ENCODE results near the gene CACFD1.
"Not testable (repeated sequence)": the region's sequence is repeated elsewhere in the genome, so short reads cannot be mapped to it uniquely, and the experiment has no call there.

Gene CACFD1

DNA sequence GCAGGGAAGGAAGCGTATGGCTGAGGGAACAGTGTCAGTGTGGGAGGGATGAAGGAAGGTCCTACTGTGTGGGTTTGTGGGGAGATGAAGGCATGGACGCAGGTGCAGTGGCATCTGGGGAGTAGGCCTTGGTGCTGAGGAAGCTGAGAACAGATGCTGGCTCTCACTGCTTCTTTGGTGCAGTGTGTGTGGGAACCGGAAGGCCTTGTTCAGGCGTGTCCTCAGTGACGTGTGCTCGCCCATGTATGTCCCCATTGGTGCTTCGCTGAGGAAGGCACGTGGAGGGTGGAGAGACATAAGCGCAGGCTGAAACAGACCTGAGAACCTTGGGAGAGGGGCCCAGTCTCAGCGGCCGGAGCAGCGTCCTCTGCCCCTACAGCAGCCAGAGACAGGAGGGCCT lies 18.9 kb upstream of the CACFD1 start:
- DNase-seq, result no peak

GRCh38 chr9:133441571-133441970 lies 18.2 kb upstream of the CACFD1 start:
- no peak for DNase-seq

DNA sequence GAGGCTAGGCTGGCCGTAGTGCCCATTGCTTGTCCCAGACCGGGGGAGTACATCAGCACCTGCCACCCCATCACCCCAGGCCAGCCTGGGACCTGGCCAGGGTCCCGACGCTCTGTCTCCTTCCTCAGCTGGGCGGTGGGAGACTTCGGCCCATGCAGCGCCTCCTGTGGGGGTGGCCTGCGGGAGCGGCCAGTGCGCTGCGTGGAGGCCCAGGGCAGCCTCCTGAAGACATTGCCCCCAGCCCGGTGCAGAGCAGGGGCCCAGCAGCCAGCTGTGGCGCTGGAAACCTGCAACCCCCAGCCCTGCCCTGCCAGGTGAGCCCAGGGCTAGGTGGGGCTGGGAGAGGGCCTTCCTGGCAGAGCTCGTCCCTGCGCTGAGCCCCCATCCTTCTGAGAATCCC lies 16.5 kb upstream of the CACFD1 start:
- DNase-seq, result no peak

GRCh38 chr9:133443982-133444381 lies 15.8 kb upstream of the CACFD1 start:
- DNase-seq, result no peak

DNA sequence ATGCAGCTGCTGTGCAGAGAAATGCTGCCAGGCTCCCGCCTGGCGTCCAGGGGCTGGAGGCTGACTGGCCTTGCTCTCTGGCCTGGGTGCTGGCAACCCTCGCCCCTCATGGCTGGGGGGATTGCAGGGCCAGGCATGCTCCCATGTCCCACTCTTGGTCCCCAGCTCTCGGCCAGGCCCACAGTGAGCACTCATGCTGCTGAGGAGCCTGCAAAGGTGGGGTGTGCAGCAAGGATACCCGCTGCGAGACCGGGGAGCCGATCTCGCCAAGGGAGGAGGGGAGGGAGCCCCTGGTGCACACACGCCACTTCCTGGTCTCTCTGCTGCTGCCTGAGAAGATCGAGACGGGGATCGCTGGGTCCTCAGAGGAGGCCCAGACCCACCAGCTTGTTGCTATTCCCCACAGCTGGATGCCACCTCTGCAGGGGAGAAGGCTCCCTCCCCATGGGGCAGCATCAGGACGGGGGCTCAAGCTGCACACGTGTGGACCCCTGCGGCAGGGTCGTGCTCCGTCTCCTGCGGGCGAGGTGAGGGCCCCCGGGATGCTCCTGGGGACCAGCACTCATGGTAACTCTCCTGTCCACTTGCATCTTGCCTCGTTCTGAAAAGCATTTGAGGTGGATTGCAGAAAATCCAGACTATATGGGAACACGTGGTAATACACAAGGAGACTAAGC lies 14.3 kb upstream of the CACFD1 start:
- no peak for DNase-seq

- no peak for DNase-seq
Observed at GRCh38 chr9:133448487-133448972, 11.2 kb upstream of the CACFD1 start.

GRCh38 chr9:133449760-133450159 lies 10.0 kb upstream of the CACFD1 start:
- no peak for DNase-seq

DNA sequence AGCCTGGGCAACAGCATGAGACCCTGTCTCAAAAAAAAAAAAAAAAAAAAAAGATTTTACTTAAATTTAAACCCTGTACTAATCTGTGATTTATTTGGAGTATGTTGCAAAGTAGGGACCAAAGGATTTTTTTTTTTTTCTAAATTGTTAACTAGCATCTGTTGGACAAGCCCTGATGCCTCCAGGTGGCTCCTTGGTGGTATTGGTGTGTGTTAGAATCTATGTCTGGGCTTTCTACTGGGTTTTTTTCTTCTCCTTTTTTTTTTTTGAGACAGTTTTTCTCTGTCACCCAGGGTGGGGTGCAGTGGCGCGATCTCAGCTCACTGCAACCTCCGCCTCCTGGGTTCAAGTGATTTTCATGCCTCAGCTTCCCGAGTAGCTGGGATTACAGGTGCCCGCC lies 7.9 kb upstream of the CACFD1 start:
- not testable (repeated sequence) for DNase-seq

GRCh38 chr9:133452562-133452961 lies 7.2 kb upstream of the CACFD1 start:
- no peak for DNase-seq

DNA sequence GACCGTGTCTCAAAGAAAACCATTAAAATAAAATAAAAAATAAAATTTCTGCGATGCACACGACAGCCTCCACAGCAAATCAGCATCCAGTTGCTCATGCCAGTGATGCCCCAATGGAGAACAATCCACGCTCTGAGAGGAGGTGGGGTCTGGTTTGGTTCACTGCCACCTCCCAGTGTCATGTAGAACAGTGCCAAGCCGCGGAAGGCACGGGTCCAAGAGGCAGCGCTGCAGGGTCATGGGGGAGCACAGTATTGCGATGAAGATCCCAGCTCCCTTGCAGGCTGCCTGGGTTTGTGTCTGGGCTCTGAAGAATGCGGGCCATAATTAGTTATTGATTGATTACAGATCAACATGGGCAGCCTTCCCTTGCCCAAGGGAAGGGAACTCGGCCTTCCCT lies 6.1 kb upstream of the CACFD1 start:
- DNase-seq, result no peak

- no peak for DNase-seq
Observed at GRCh38 chr9:133454325-133454724, 5.5 kb upstream of the CACFD1 start.

DNA sequence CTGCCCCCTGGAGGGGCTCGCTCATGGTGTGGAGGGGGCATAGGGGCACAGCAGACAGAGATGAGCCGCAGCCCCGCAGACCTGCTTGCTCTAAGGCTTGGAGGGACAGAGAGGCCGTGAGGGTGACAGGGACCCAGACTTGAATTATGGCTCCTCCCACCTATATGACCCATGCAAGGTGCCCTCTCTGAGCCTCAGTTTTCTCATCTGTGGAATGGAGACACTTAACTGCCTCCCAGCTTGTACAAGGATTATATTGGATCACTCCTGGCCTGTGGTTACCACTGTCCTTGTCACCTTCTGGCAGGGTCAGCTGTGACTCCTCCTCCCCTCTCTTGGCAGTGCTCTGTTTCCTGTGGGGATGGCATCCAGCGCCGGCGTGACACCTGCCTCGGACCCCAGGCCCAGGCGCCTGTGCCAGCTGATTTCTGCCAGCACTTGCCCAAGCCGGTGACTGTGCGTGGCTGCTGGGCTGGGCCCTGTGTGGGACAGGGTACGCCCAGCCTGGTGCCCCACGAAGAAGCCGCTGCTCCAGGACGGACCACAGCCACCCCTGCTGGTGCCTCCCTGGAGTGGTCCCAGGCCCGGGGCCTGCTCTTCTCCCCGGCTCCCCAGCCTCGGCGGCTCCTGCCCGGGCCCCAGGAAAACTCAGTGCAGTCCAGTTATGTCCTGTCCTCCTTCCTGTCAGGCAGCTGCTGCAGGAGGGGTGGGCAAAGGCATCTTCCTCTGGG lies 4.7 kb upstream of the CACFD1 start:
- no peak for DNase-seq

DNA sequence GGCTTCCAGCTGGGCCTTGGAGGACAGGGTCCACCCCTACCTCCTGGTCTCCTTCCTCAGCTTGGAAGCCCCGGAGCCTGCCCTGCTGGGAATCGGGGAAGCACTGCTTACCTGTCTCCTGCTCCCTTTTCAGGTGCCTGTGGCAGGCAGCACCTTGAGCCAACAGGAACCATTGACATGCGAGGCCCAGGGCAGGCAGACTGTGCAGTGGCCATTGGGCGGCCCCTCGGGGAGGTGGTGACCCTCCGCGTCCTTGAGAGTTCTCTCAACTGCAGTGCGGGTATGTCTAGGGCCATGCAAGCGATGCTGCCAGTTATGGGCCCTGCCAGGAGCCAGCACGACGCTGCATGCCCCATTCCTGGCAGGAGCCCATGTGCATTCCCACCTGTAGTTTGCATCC lies 3.8 kb upstream of the CACFD1 start:
- no peak for DNase-seq

DNA sequence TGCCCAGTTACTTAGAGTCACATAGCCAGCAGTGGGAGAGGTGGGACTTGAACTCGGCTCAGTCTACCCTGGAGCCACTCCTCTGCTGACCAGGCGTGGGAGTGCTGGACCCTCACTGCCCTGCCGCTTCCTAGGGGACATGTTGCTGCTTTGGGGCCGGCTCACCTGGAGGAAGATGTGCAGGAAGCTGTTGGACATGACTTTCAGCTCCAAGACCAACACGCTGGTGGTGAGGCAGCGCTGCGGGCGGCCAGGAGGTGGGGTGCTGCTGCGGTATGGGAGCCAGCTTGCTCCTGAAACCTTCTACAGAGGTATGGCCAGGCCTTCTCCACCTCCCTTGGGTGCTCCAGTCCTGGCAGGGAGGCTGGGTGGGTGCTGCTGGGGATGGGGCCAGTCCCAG lies 3.4 kb upstream of the CACFD1 start:
- DNase-seq, result no peak

- DNase-seq, result no peak
Observed at GRCh38 chr9:133457233-133457632, 2.5 kb upstream of the CACFD1 start.

GRCh38 chr9:133457748-133458147 lies 2.0 kb upstream of the CACFD1 start:
- no peak for DNase-seq

- no peak for DNase-seq
Observed at GRCh38 chr9:133458643-133459312, 1.0 kb upstream of the CACFD1 start.

- no peak for DNase-seq
Observed at GRCh38 chr9:133460405-133461175, 812 bp downstream of the CACFD1 start.

DNA sequence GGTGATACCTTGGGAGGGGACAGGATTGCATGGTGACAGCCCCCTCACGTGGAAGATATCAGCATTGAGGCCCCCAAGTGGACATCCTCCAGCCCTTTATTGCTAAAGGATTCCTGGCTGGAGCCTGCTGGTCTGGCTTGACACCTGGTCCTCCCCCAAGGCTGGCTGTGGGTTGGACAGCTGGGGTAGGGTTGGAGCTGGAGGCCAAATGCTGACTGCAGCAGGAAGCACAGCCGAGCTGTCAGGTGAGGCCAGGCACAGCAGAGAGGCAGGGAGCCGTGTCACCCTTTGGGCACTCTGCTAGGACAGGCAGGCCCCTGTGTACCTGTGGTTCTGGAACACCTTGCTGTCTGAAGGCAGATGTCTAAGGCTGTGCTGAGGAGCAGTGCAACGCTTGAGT lies 2.2 kb downstream of the CACFD1 start:
- DNase-seq, result no peak

GRCh38 chr9:133463234-133463863 lies 3.6 kb downstream of the CACFD1 start:
- no peak for DNase-seq

DNA sequence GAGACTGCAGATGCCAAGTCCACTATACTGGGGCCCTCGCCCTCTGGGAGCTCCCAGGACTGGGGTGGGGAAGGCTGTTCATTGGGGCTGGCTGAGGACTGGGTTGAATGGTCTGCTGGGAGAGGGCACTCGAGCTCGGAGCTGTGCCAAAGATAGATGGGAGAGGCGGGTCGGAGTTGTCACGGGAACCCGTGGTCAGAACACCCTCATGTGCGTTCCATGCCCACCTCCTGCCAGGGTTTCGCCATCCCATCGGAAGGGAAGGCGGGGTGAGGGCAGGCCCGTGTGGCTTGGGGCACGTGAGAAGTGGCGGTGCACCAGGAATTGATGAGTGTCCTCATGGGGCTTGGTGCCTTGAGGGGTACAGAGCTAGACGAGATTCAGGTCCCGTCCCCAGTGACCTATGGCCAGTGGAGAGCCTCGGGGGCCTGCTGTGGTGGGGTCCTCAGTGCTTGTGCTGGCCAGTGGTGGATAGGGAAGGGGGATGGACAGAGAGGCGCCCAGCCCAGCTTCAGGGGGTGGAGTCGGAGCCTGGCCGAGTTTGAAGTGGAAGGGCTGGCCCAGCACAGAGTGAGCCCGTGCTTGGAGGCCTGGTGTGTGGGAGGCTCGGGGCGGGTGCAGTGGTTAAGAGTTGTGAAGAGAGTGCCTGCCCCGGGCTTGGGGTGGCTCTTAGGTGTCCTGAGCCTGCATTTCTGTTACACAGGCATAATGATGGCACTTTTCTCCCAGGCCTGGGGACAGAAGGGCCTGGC lies 4.3 kb downstream of the CACFD1 start:
- DNase-seq, result no peak

DNA sequence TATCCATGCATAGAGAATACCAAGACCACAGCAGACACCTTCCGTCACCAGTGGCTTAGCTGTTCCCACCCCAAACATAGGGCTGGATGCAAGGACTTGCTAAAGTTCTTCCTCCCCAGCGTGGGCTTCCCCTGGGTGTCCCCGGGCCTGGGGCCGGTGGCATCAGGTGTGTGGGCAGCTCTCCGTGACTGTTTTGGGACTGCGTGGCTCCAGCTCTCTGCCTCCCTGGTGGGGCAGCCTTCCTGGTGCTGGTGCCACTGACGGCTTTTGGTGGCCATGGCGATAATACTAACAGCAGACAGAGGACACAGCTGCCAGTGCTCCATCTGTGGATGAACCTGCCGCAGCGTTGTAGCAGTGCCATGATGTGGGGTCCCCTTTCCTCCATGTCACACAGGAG lies 4.9 kb downstream of the CACFD1 start:
- DNase-seq, result no peak

All from fibroblast of skin of back (primary cell).